ENCODE results near the gene LYRM7.

GRCh38 chr5:131167615-131168014 lies 3.1 kb upstream of the LYRM7 start:
- no peak for TF ChIP-seq CTCF (conservative IDR thresholded peaks at IDR 0.05 in 1 of 2, IDR thresholded peaks at IDR 0.05 in 1 of 2; ENCODE audit: low read depth in 1 of 2, low read length in 2 of 2)
- no peak for TF ChIP-seq EZH2 (IDR thresholded peaks at IDR 0.05; ENCODE audit: low read length, missing control alignments)
